Mesodermal cell (in vitro differentiated cells): Measurements from ENCODE around the gene CDK4.

Experiments
- H3K27ac ChIP-seq: 2 replicates; pipeline ENCODE4 v1.7.0; 2013; ENCODE audit warnings: mild to moderate bottlenecking, low read depth, low read length, moderate library complexity; ENCODE audit not compliant: severe bottlenecking
- H3K36me3 ChIP-seq: 2 replicates; pipeline ENCODE4 v1.7.1; 2013; ENCODE audit warnings: mild to moderate bottlenecking, low read length, moderate library complexity; ENCODE audit not compliant: control insufficient read depth, insufficient read depth
- H3K4me1 ChIP-seq: one replicate; pipeline ENCODE4 v1.7.1; 2013; ENCODE audit warnings: mild to moderate bottlenecking, low read length; ENCODE audit not compliant: insufficient read depth, control insufficient read depth, poor library complexity, severe bottlenecking
- H3K4me3 ChIP-seq: 2 replicates; pipeline ENCODE4 v1.7.0; 2013; ENCODE audit warnings: low read length, control low read depth, mild to moderate bottlenecking; ENCODE audit not compliant: insufficient read depth, poor library complexity, severe bottlenecking; ENCODE audit errors: extremely low read depth
- H3K9me3 ChIP-seq: 2 replicates; pipeline ENCODE4 v1.7.1; 2013; ENCODE audit warnings: mild to moderate bottlenecking, low read length, moderate library complexity; ENCODE audit not compliant: control insufficient read depth
- WGBS, 2 experiments: methylation state at CpG; one replicate each; pipeline ENCODE4 v1.1.5; 2013; ENCODE audit warnings: missing lambda C conversion rate in 2 of 2; ENCODE audit not compliant: insufficient coverage in 2 of 2; 5-methylcytosine and 5-hydroxymethylcytosine counted together

CDK4 gene

GRCh38 chr12:57746025-57746424 lies 6.1 kb downstream of the CDK4 start:
- 97 to 100% methylated on average over 3 of the region's 3 CpGs for WGBS, 2 experiments

GRCh38 chr12:57745485-57745881 lies 6.6 kb downstream of the CDK4 start:
- Histone ChIP-seq H3K4me3 (peak overlapping the region; percentile 55), H3K36me3 (peaks cover 50% of the 10 kb centered on the region), H3K27ac (peak overlapping the region; percentile 89), H3K9me3 (no peaks in the 10 kb centered on the region), H3K4me1 (no peaks in the 10 kb centered on the region)
- WGBS, 2 experiments: 61 to 81% methylated on average over 7 of the region's 8 CpGs

More at GRCh38 chr12:57746025-57746424, 6.1 kb downstream of the CDK4 start:
- Histone ChIP-seq H3K4me1 (no peaks in the 10 kb centered on the region), H3K4me3 (peak overlapping the region; percentile 55), H3K27ac (no peak overlapping the region), H3K9me3 (no peaks in the 10 kb centered on the region), H3K36me3 (peaks cover 55% of the 10 kb centered on the region)

- peak within 1 kb of the TSS; percentile 89 for H3K27ac ChIP-seq
- H3K36me3 ChIP-seq: peaks cover 44% of the 10 kb centered on the region
- H3K9me3 ChIP-seq: no peaks in the 10 kb centered on the region
- WGBS, 2 experiments: 7 to 9% methylated on average over 20 to 23 of the region's 29 CpGs
- no peaks in the 10 kb centered on the region for H3K4me1 ChIP-seq
- H3K4me3 ChIP-seq: peak within 1 kb of the TSS; percentile 55
Observed at GRCh38 chr12:57744777-57745484, 7.2 kb downstream of the CDK4 start, which contains the start of gene TSPAN31. Gene TSPAN31, plus strand, starts transcription at chr12:57745039. Its CDS starts 116 bp downstream, at chr12:57745155.

GRCh38 chr12:57744194-57744776 lies 7.8 kb downstream of the CDK4 start:
- 60 to 81% methylated on average over 8 of the region's 21 CpGs for WGBS, 2 experiments
- H3K4me3 ChIP-seq: peak overlapping the region; percentile 55

GRCh38 chr12:57743769-57744168 lies 8.3 kb downstream of the CDK4 start:
- H3K27ac ChIP-seq: no peak overlapping the region
- H3K36me3 ChIP-seq: peaks cover 33% of the 10 kb centered on the region
- H3K9me3 ChIP-seq: no peaks in the 10 kb centered on the region
- no CpG with 5 or more reads among the region's 2 CpGs for WGBS, 2 experiments
- H3K4me3 ChIP-seq: no peak overlapping the region
- no peaks in the 10 kb centered on the region for H3K4me1 ChIP-seq

More at GRCh38 chr12:57744194-57744776, 7.8 kb downstream of the CDK4 start:
- H3K27ac ChIP-seq: peak overlapping the region; percentile 89
- no peaks in the 10 kb centered on the region for H3K9me3 ChIP-seq
- H3K4me1 ChIP-seq: no peaks in the 10 kb centered on the region
- H3K36me3 ChIP-seq: peaks cover 38% of the 10 kb centered on the region

- peaks cover 16% of the 10 kb centered on the region for H3K36me3 ChIP-seq
- H3K4me1 ChIP-seq: no peaks in the 10 kb centered on the region
- 66 to 72% methylated on average over 13 of the region's 14 CpGs for WGBS, 2 experiments
- H3K9me3 ChIP-seq: no peaks in the 10 kb centered on the region
- H3K4me3 ChIP-seq: no peak overlapping the region
- H3K27ac ChIP-seq: no peak overlapping the region
Observed at GRCh38 chr12:57741844-57742738, 10.0 kb downstream of the CDK4 start.

GRCh38 chr12:57741413-57741789 lies 10.7 kb downstream of the CDK4 start:
- Histone ChIP-seq H3K4me1 (peaks cover 3% of the 10 kb centered on the region), H3K4me3 (no peak overlapping the region), H3K36me3 (peaks cover 9% of the 10 kb centered on the region), H3K27ac (no peak overlapping the region), H3K9me3 (no peaks in the 10 kb centered on the region)
- WGBS, 2 experiments: 86% methylated on average over 1 of the region's 1 CpG; no CpG with 5 or more reads in 1 of the 2 experiments

GRCh38 chr12:57740656-57741412 lies 11.3 kb downstream of the CDK4 start:
- WGBS, 2 experiments: 76 to 91% methylated on average over 1 to 5 of the region's 5 CpGs
- H3K36me3 ChIP-seq: peaks cover 6% of the 10 kb centered on the region
- H3K4me1 ChIP-seq: peaks cover 6% of the 10 kb centered on the region
- H3K27ac ChIP-seq: no peak overlapping the region
- H3K4me3 ChIP-seq: no peak overlapping the region
- no peaks in the 10 kb centered on the region for H3K9me3 ChIP-seq

- no peak overlapping the region for H3K4me3 ChIP-seq
- peaks cover 6% of the 10 kb centered on the region for H3K4me1 ChIP-seq
- no peaks in the 10 kb centered on the region for H3K36me3 ChIP-seq
- 38 to 48% methylated on average over 4 to 9 of the region's 10 CpGs for WGBS, 2 experiments
- H3K27ac ChIP-seq: no peak overlapping the region
- no peaks in the 10 kb centered on the region for H3K9me3 ChIP-seq
Observed at GRCh38 chr12:57739914-57740538, 12.1 kb downstream of the CDK4 start.

- no peak overlapping the region for H3K4me3 ChIP-seq
- WGBS, 2 experiments: 11% methylated on average over 6 of the region's 7 CpGs; no CpG with 5 or more reads in 1 of the 2 experiments
- H3K36me3 ChIP-seq: no peaks in the 10 kb centered on the region
- H3K4me1 ChIP-seq: peaks cover 6% of the 10 kb centered on the region
- H3K27ac ChIP-seq: no peak overlapping the region
- no peaks in the 10 kb centered on the region for H3K9me3 ChIP-seq
Observed at GRCh38 chr12:57739387-57739786, 12.7 kb downstream of the CDK4 start.
